Erythroblast (primary cell): ENCODE measurements around the gene GJB3.

ENCODE experiments used
- GATA1 ChIP-seq: IDR thresholded peaks from 2 replicates; pipeline ENCODE4 v1.6.1; 2011; ENCODE audit warnings: low read depth, mild to moderate bottlenecking, control low read depth, low read length, moderate library complexity
- POLR2A ChIP-seq: IDR thresholded peaks from 2 replicates; pipeline ENCODE4 v1.6.1; 2011; ENCODE audit warnings: mild to moderate bottlenecking, low read length

GRCh38 chr1:34785875-34786470 lies 5.0 kb downstream of the GJB3 start:
- TF ChIP-seq POLR2A: no peak
- no peak for TF ChIP-seq GATA1
